Epidermal melanocyte (primary cell): Measurements from ENCODE around the gene ACKR3.

ENCODE experiments used
- DNase-seq: peaks from one replicate; pipeline ENCODE4 v3.0.0; 2011; ENCODE audit warnings: low spot score; ENCODE audit not compliant: insufficient read length

ACKR3 gene

GRCh38 chr2:236608188-236608525 lies 38.5 kb downstream of the ACKR3 start:
- no peak for DNase-seq

DNA sequence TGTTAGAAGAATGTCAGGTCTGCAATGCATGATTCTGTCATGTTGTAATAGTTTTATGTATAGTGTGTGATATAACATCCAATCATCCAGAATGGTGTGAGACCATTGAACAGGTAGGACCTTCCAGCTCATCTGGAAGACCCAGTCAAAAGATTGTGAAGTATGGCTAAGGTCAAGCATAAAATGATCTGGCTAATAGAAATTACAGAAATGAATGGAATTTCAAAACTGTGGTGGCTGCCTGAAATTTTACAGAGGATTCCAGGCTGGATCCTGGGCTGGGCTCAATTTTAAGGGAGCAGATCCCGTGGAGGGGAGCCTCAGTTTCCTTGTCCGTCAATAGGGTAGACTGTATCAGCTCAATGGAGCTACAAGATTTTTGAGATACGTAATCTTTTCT lies 39.1 kb downstream of the ACKR3 start:
- DNase-seq = no peak

DNA sequence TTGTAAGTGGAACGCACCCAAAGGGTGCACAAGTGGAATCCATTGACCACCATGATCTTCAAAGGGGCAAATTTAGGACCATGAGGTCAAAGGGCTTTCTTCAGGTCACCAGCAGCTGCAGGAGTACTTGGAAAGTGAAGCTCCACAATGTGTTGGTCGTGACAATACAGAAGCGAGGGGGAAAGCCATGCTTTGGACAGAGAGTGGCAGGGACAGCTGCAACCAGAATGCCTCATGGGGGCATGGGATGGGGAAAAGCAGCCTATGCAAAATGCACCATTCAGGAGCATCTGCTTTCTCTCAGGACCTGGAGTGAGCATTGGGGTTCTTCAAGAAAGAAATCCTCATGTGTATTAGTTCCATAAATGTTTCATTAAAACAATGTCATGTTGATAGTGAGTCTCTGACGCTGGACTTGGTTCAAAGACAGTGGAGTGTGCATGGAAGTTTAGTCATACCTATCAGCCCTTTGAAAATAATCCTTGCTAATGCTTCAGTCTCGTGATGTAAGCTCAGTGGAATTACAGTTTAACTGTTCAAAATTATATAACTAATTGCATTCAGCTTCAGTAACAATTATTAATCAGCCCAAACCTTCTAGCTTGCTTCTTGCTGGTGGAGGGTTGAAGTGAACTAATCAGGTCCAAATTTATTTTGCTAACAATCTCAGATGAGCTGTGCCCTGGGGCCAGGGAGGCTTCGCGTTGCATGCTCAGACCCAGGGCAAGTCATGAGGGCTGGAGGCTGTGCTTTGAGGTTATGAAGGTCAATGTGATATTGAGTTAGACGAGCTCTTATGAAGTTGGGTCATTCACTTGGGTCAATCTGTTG lies 41.6 kb downstream of the ACKR3 start:
- DNase-seq = no peak

DNA sequence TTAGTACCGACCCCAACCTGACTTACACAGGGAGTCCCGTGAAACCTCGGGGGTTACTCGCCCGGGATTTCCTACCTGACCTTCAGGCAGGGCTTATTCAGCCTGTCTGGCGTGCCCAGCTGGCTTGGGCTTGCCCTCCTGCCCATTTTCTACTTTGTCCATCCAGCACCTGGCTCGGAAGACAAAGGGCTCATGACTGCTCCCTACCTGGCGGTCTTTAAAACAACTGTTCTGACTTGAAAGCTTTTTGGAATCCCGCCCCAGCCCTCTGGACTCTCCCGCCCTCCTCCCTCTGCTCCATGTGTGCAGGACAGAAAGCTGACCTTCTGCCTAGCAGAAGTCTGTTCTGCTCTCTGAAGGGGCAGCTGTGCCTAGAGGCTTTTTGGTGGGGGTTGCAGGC lies 43.1 kb downstream of the ACKR3 start:
- no peak for DNase-seq

DNA sequence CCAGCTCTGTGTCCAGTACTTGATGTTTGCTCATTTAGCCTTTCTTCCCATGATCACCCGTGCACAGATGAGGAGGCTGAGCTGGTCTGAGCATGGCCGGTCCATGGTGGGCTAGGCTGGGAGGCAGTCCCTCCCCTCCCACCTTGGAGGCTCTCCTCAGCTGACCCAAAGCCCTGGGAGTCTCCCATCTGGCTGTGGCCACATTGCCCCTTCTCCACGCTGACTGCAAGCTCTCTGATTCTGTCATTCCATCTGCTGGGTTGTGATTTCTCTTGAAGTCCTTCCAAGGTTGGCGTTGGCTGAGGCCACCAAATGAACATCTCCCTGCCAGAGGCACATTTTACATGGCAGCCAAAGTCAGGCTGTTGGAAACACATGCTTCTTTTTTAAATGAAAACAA lies 44.0 kb downstream of the ACKR3 start:
- DNase-seq = no peak

DNA sequence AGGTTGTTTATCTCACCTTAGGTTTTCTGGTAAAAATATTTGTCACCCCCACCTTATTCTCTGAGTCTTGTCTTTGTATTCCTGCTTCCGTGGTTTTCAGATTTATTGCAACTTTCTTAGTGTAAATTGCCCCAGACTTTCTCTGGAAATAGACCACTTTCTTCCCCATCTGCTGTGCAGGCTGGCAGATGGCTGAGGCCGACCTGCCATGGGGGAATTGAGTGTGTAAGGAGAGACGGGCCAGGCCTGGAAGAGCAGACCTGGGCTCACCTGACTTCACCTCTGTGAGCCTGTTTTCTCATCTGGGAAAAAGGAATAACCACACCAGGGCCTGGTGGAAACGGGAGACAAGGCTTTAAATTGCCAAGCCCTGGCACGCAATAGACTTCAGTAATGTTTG lies 44.9 kb downstream of the ACKR3 start:
- DNase-seq = no peak

- no peak for DNase-seq
Measured at GRCh38 chr2:236616031-236616430, 46.4 kb downstream of the ACKR3 start.

DNA sequence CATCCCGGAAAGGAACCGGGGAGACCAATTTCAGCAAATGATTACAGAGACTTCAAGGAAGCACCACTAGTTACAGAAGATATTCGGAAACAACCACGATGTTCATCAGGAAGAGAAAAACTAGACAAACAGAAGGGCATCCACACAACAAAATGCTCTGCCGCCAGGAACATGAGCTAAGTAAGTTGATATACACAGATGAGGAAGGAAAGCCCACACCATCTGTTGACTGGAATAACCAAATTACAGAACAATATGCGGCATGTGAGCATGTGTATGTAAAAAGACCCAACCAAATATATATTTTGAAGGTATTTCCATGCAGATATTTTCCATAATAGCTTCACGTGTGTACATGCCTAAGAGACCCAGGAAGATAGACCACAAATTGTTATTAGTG lies 47.0 kb downstream of the ACKR3 start:
- no peak for DNase-seq

- DNase-seq = no peak
Measured at GRCh38 chr2:236617221-236617737, 47.7 kb downstream of the ACKR3 start.

GRCh38 chr2:236617796-236618195 lies 48.2 kb downstream of the ACKR3 start:
- DNase-seq = no peak

DNA sequence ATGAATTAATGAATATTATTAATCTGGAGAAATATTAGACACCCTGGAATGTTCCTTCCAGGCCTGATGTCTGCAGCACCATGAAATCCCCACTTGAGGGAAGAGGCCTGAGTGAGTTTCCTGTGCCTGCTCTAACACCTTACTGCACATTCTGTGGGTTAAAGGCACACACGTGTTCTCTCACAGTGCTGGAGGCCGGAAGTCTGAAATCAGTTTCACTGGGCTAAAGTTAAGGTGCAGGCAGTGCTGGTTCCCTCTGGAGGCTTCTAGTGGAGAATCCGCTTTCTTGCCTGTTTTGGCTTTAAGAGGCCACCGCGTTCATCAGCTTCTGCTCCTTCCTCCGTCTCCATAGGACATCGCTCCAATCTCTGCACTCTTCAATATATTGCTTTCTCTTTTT lies 48.7 kb downstream of the ACKR3 start:
- no peak for DNase-seq

- no peak for DNase-seq
Measured at GRCh38 chr2:236619910-236620612, 50.4 kb downstream of the ACKR3 start.

- no peak for DNase-seq
Measured at GRCh38 chr2:236621786-236622185, 52.2 kb downstream of the ACKR3 start.

- no peak for DNase-seq
Measured at GRCh38 chr2:236622201-236622600, 52.6 kb downstream of the ACKR3 start.

DNA sequence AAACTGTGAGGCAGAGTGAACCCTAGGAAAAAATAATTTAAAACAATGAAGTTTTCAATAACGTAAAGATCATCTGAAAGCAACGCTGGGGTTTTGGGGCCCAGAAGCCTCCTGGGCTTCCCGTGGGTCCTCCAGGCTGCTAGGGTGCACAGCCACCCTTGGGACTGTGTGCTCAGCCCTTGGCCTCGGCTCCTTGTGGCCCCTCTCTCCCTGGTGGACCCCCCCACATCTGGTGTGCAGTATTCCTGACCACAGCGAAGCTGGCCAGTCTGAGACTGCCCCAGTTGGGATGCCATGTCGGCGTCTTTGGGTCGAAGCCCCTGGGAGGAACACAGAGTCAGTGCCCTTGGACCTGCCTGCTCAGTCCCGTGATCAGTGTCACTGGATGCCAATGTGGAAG lies 53.0 kb downstream of the ACKR3 start:
- DNase-seq = no peak

GRCh38 chr2:236623816-236624215 lies 54.2 kb downstream of the ACKR3 start:
- no peak for DNase-seq

DNA sequence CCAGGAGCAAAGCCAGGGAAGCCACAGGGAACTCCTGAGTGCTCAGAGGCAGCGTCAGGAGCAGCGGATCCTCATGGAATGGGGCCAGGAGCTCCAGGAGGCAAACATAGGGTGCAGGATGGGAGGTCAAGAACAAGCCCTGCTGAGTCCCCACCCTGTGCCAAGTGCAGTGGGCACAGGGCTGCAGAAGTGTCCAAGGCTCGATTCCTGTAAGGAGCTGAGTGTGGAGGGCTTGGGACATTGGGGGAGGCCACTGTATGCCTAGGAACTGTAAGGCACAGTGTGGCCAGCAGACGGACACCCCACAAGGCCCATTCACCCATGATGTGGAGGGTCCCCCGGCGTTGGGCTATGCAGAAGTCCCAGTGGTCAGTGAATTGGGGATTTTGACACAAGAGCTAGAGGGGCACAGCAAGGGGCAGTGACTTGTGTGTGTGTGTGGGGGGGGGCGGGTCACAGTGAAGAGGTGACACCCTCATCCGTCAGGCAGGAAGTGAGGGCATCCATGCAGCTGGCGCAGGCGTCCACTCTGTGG lies 55.6 kb downstream of the ACKR3 start:
- no peak for DNase-seq

DNA sequence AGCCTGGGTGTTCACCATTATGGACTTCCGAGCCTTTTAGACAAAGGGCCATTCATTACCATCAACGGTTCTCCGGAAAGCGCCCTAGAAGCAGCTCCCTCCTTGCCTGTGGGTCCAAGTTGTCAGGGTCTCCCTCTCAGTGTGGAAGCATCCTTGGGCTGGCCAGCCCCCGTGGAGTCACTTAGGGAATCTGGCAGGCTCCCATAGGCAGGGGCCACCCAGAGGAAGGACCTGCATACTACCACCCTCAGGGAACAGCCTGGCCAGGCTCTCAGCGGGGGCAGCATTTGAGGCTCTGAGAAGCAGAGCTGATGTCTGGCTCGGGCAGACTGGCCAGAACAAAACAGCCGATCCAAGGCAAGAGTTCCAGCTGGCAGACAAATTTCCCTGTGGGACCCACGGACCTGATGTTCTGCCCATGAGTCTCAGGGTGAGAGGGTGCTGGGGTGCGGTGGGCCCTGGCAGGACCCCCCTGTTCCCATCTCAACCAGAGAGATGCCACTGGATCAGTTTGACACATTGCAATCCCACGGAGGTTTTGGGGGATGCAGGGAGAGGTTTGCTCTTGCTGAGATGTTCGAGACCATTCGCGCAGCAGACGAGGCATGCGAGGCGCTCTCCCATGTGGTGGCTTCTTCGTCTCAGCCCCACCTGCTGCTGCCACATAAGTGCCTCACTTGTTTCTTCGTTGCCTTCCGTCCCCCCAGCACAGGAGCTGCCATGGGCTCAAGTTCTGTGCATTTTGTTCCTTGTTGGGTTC lies 56.9 kb downstream of the ACKR3 start:
- no peak for DNase-seq

- no peak for DNase-seq
Measured at GRCh38 chr2:236627193-236627592, 57.6 kb downstream of the ACKR3 start.

- no peak for DNase-seq
Measured at GRCh38 chr2:236627841-236628240, 58.2 kb downstream of the ACKR3 start.

- DNase-seq = no peak
Measured at GRCh38 chr2:236628256-236628901, 58.8 kb downstream of the ACKR3 start.
